ENCODE data around the gene PEX5.
"Not testable (repeated sequence)": the region's sequence is repeated elsewhere in the genome, so short reads cannot be mapped to it uniquely, and the experiment has no call there.

Gene PEX5

GRCh38 chr12:7160183-7160582 is 29.3 kb upstream of the PEX5 start:
- DNase-seq (ENCODE audit: low read depth, low spot score): no peak

GRCh38 chr12:7161327-7161726 is 28.2 kb upstream of the PEX5 start:
- no peak for DNase-seq (ENCODE audit: low read depth, low spot score)

- no peak for DNase-seq (ENCODE audit: low read depth, low spot score)
Observed at GRCh38 chr12:7161811-7162210, 27.7 kb upstream of the PEX5 start.

GRCh38 chr12:7162691-7163114 is 26.8 kb upstream of the PEX5 start:
- DNase-seq (ENCODE audit: low read depth, low spot score): peak; percentile 11

GRCh38 chr12:7169951-7170350 is 19.5 kb upstream of the PEX5 start:
- no peak for DNase-seq (ENCODE audit: low read depth, low spot score)

- no peak for DNase-seq (ENCODE audit: low read depth, low spot score)
Observed at GRCh38 chr12:7171854-7172253, 17.6 kb upstream of the PEX5 start.

GRCh38 chr12:7175493-7175892 is 14.0 kb upstream of the PEX5 start:
- DNase-seq (ENCODE audit: low read depth, low spot score): no peak

GRCh38 chr12:7176595-7176994 is 12.9 kb upstream of the PEX5 start:
- DNase-seq (ENCODE audit: low read depth, low spot score): no peak

- DNase-seq (ENCODE audit: low read depth, low spot score): no peak
Observed at GRCh38 chr12:7178481-7178880, 11.0 kb upstream of the PEX5 start.

GRCh38 chr12:7180685-7181084 is 8.8 kb upstream of the PEX5 start:
- no peak for DNase-seq (ENCODE audit: low read depth, low spot score)

- DNase-seq (ENCODE audit: low read depth, low spot score): not testable (repeated sequence)
Observed at GRCh38 chr12:7186058-7186457, 3.4 kb upstream of the PEX5 start.

- DNase-seq (ENCODE audit: low read depth, low spot score): peak; percentile 69
Observed at GRCh38 chr12:7188562-7189397, 706 bp upstream of the PEX5 start.

- DNase-seq (ENCODE audit: low read depth, low spot score): peak; percentile 44
Observed at GRCh38 chr12:7190268-7191055, 976 bp downstream of the PEX5 start.

- DNase-seq (ENCODE audit: low read depth, low spot score): no peak
Observed at GRCh38 chr12:7193674-7194073, 4.2 kb downstream of the PEX5 start.

- DNase-seq (ENCODE audit: low read depth, low spot score): no peak
Observed at GRCh38 chr12:7197841-7198240, 8.4 kb downstream of the PEX5 start.

- no peak for DNase-seq (ENCODE audit: low read depth, low spot score)
Observed at GRCh38 chr12:7203109-7203508, 13.6 kb downstream of the PEX5 start.

- DNase-seq (ENCODE audit: low read depth, low spot score): no peak
Observed at GRCh38 chr12:7205091-7205490, 15.6 kb downstream of the PEX5 start.

- no peak for DNase-seq (ENCODE audit: low read depth, low spot score)
Observed at GRCh38 chr12:7206691-7207090, 17.2 kb downstream of the PEX5 start.

- no peak for DNase-seq (ENCODE audit: low read depth, low spot score)
Observed at GRCh38 chr12:7207866-7208625, 18.6 kb downstream of the PEX5 start.

- DNase-seq (ENCODE audit: low read depth, low spot score): no peak
Observed at GRCh38 chr12:7209958-7210357, 20.5 kb downstream of the PEX5 start.

- DNase-seq (ENCODE audit: low read depth, low spot score): no peak
Observed at GRCh38 chr12:7210642-7211151, 21.2 kb downstream of the PEX5 start.

GRCh38 chr12:7212678-7213077 is 23.2 kb downstream of the PEX5 start:
- no peak for DNase-seq (ENCODE audit: low read depth, low spot score)

All from astrocyte of the hippocampus (primary cell).